ENCODE measurements around the gene TMEM121. TPM values are rescaled to one million over a fixed set of nuclear protein-coding genes. Genes with fewer than 3 reads are reported as not detected.

Gene TMEM121
- polyA plus RNA-seq, 1 donor (not counting 4 experiments of a cell fraction or from before 2014, with no cell fraction given), result 0.18 TPM

GRCh38 chr14:105498430-105499255, 27.7 kb upstream of the TMEM121 start:
- Histone ChIP-seq H3K4me3 (ENCODE audit: control insufficient read depth in 2 of 3, extremely low read depth in 1 of 3, insufficient read depth in 2 of 3, low read depth in 1 of 3, low read length in 3 of 3) (no peak overlapping the region), H3K79me2 (ENCODE audit: control insufficient read depth, insufficient read depth, low read length) (no peaks in the 10 kb centered on the region), H3K9me1 (ENCODE audit: control insufficient read depth, extremely low read depth, insufficient read depth, low read length) (no peaks in the 10 kb centered on the region), H2AFZ (ENCODE audit: control insufficient read depth, low read length) (no peak overlapping the region), H3K4me2 (ENCODE audit: control insufficient read depth, extremely low read depth, insufficient read depth, low read depth, low read length) (no peak overlapping the region), H3K9me3 (ENCODE audit: control insufficient read depth, low read depth, low read length) (no peaks in the 10 kb centered on the region), H4K20me1 (ENCODE audit: control insufficient read depth, extremely low read depth, insufficient read depth, low read length) (no peaks in the 10 kb centered on the region), H3K9ac (ENCODE audit: control insufficient read depth, extremely low read depth, insufficient read depth, low read length) (no peak overlapping the region), H3K27ac (ENCODE audit: control insufficient read depth, insufficient read depth, low read length) (no peak overlapping the region), H3K27me3 (ENCODE audit: control insufficient read depth, extremely low read depth, insufficient read depth, low read length) (no peaks in the 10 kb centered on the region), H3K36me3 (ENCODE audit: control insufficient read depth in 2 of 2, extremely low read depth in 1 of 2, insufficient read depth in 2 of 2, low read length in 2 of 2) (peaks cover 0 to 3% of the 10 kb centered on the region in 2 experiments), H3K4me1 (ENCODE audit: control insufficient read depth, extremely low read depth, insufficient read depth, low read length) (peaks cover 6% of the 10 kb centered on the region)
- FAIRE-seq (no peak), DNase-seq (ENCODE audit: low read depth, low spot score) (no peak)
- dilution Hi-C loops (cut with MboI; ENCODE audit: extremely low pct_ligation_motif_present, low sequenced_read_pairs), result no loop called here
- TF ChIP-seq CTCF (optimal IDR thresholded peaks at IDR 0.05 in 1 of 3, IDR thresholded peaks at IDR 0.05 in 1 of 3, conservative IDR thresholded peaks at IDR 0.05 in 1 of 3; ENCODE audit: extremely low read depth in 1 of 3, insufficient read depth in 2 of 3, low read length in 3 of 3), result no peak
- no peak for TF ChIP-seq EZH2 (IDR thresholded peaks at IDR 0.05; ENCODE audit: low read length)

- no peaks in the 10 kb centered on the region for H3K79me2 ChIP-seq (ENCODE audit: control insufficient read depth, insufficient read depth, low read length)
- H3K27ac ChIP-seq (ENCODE audit: control insufficient read depth, insufficient read depth, low read length), result no peak overlapping the region
- no peaks in the 10 kb centered on the region for H3K9me3 ChIP-seq (ENCODE audit: control insufficient read depth, low read depth, low read length)
- DNase-seq (ENCODE audit: low read depth, low spot score), result no peak
- peaks cover 6% of the 10 kb centered on the region for H3K4me1 ChIP-seq (ENCODE audit: control insufficient read depth, extremely low read depth, insufficient read depth, low read length)
- H2AFZ ChIP-seq (ENCODE audit: control insufficient read depth, low read length), result no peak overlapping the region
- no peaks in the 10 kb centered on the region for H3K9me1 ChIP-seq (ENCODE audit: control insufficient read depth, extremely low read depth, insufficient read depth, low read length)
- H4K20me1 ChIP-seq (ENCODE audit: control insufficient read depth, extremely low read depth, insufficient read depth, low read length), result no peaks in the 10 kb centered on the region
- H3K4me3 ChIP-seq (ENCODE audit: control insufficient read depth in 2 of 3, extremely low read depth in 1 of 3, insufficient read depth in 2 of 3, low read depth in 1 of 3, low read length in 3 of 3), result no peak overlapping the region
- H3K9ac ChIP-seq (ENCODE audit: control insufficient read depth, extremely low read depth, insufficient read depth, low read length), result no peak overlapping the region
- peaks cover 0 to 3% of the 10 kb centered on the region in 2 experiments for H3K36me3 ChIP-seq (ENCODE audit: control insufficient read depth in 2 of 2, extremely low read depth in 1 of 2, insufficient read depth in 2 of 2, low read length in 2 of 2)
- dilution Hi-C loops (cut with MboI; ENCODE audit: extremely low pct_ligation_motif_present, low sequenced_read_pairs), result no loop called here
- TF ChIP-seq EZH2 (IDR thresholded peaks at IDR 0.05; ENCODE audit: low read length), result no peak
- TF ChIP-seq CTCF (optimal IDR thresholded peaks at IDR 0.05 in 1 of 3, IDR thresholded peaks at IDR 0.05 in 1 of 3, conservative IDR thresholded peaks at IDR 0.05 in 1 of 3; ENCODE audit: extremely low read depth in 1 of 3, insufficient read depth in 2 of 3, low read length in 3 of 3), result no peak
- H3K27me3 ChIP-seq (ENCODE audit: control insufficient read depth, extremely low read depth, insufficient read depth, low read length), result no peaks in the 10 kb centered on the region
- FAIRE-seq, result no peak
- H3K4me2 ChIP-seq (ENCODE audit: control insufficient read depth, extremely low read depth, insufficient read depth, low read depth, low read length), result no peak overlapping the region
These were observed 26.9 kb upstream of the TMEM121 start for GRCh38 chr14:105499256-105500035.

Data from keratinocyte (primary cell).